HG02763 (cell line): ENCODE data around the gene MUC6.

Source experiments
- ATAC-seq: cut with Tn5 transposase; IDR thresholded peaks from one replicate; pipeline ENCODE4 v1.9.1; 2021; ENCODE audit warnings: mild to moderate bottlenecking, moderate library complexity; ENCODE audit not compliant: unreplicated experiment

The MUC6 gene

GRCh38 chr11:1052133-1053011 lies 15.9 kb upstream of the MUC6 start:
- no peak for ATAC-seq

GRCh38 chr11:1051356-1052132 lies 15.0 kb upstream of the MUC6 start:
- no peak for ATAC-seq

- ATAC-seq: no peak
These were observed 14.2 kb upstream of the MUC6 start for GRCh38 chr11:1050581-1051355.

- no peak for ATAC-seq
These were observed 13.5 kb upstream of the MUC6 start for GRCh38 chr11:1049911-1050580.

- ATAC-seq: no peak
These were observed 12.9 kb upstream of the MUC6 start for GRCh38 chr11:1049431-1049891.

GRCh38 chr11:1049071-1049405 lies 12.5 kb upstream of the MUC6 start:
- no peak for ATAC-seq

GRCh38 chr11:1048375-1049070 lies 12.0 kb upstream of the MUC6 start:
- no peak for ATAC-seq

GRCh38 chr11:1047595-1048156 lies 11.2 kb upstream of the MUC6 start:
- no peak for ATAC-seq

GRCh38 chr11:1044160-1044559 lies 7.6 kb upstream of the MUC6 start:
- no peak for ATAC-seq

GRCh38 chr11:1043563-1044096 lies 7.1 kb upstream of the MUC6 start:
- no peak for ATAC-seq

- ATAC-seq: no peak
These were observed 6.4 kb upstream of the MUC6 start for GRCh38 chr11:1042626-1043562.

GRCh38 chr11:1041936-1042608 lies 5.6 kb upstream of the MUC6 start:
- ATAC-seq: no peak

GRCh38 chr11:1041471-1041870 lies 5.0 kb upstream of the MUC6 start:
- ATAC-seq: no peak

GRCh38 chr11:1041149-1041467 lies 4.6 kb upstream of the MUC6 start:
- ATAC-seq: no peak

GRCh38 chr11:1040428-1041148 lies 4.1 kb upstream of the MUC6 start:
- ATAC-seq: no peak

GRCh38 chr11:1039481-1040427 lies 3.2 kb upstream of the MUC6 start:
- ATAC-seq: no peak
